ENCODE results near the gene SEMA3A.

Gene SEMA3A

DNA sequence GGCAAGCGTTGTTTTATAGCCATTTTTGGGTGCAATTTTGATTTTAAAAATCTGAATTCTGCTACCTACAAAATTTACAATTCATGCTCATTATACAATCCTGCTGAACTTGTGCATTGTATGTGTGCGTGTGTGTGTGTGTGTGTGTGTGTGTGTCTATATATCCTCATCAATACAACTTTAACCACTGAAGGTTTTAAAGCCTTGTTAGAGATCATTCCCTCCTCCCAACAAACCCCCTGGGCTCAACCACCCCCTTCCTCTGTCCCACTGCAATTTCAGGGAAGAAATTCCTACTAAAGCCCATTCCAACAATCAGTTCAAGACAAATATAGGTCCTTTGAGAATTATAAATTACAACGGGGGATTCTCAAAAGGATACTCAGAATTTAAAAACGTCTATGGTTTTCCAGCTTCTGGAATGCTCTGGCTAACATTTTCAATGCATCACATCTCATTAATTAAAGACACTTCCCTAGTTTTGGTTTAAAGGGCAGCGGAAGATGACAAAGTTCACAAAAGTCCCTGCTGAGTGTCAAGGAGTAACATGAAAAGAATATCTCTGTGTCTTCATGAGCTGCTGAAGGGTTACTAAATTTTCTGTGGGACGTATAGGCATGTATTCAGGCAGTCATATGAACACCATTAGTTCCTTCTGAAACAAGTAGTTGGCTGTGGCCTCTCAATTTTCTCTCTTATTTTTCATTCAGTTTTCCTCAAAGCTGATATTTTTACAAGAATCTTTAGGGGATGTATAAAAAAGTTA lies 889 bp upstream of the SEMA3A start:
- H3K27ac ChIP-seq (ENCODE audit: low read depth, low read length), result no peak overlapping the region
- H3K79me2 ChIP-seq (ENCODE audit: insufficient read depth, low read length), result no peaks in the 10 kb centered on the region
- no peaks in the 10 kb centered on the region for H3K27me3 ChIP-seq (ENCODE audit: low read length)
- no peak overlapping the region for H2AFZ ChIP-seq (ENCODE audit: low read depth, low read length, severe bottlenecking)
- H3K9me3 ChIP-seq (ENCODE audit: insufficient read depth, low read length), result no peaks in the 10 kb centered on the region
- no peaks in the 10 kb centered on the region for H3F3A ChIP-seq (ENCODE audit: insufficient read depth)
- no peak overlapping the region for H3K4me2 ChIP-seq (ENCODE audit: low read depth, low read length, poor library complexity, severe bottlenecking)
- no peak overlapping the region for H3K9ac ChIP-seq (ENCODE audit: low read length)
- no peaks in the 10 kb centered on the region for H3K9me2 ChIP-seq (replicated peaks; ENCODE audit: insufficient read depth, low read length)
- no peak overlapping the region for H3K4me3 ChIP-seq (ENCODE audit: insufficient read depth, low read length, poor library complexity, severe bottlenecking)
- no peak for TF ChIP-seq EZH2phosphoT487 (conservative IDR thresholded peaks at IDR 0.05; ENCODE audit: low read length)
- TF ChIP-seq, protein P1, sequence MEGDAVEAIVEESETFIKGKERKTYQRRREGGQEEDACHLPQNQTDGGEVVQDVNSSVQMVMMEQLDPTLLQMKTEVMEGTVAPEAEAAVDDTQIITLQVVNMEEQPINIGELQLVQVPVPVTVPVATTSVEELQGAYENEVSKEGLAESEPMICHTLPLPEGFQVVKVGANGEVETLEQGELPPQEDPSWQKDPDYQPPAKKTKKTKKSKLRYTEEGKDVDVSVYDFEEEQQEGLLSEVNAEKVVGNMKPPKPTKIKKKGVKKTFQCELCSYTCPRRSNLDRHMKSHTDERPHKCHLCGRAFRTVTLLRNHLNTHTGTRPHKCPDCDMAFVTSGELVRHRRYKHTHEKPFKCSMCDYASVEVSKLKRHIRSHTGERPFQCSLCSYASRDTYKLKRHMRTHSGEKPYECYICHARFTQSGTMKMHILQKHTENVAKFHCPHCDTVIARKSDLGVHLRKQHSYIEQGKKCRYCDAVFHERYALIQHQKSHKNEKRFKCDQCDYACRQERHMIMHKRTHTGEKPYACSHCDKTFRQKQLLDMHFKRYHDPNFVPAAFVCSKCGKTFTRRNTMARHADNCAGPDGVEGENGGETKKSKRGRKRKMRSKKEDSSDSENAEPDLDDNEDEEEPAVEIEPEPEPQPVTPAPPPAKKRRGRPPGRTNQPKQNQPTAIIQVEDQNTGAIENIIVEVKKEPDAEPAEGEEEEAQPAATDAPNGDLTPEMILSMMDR (IDR thresholded peaks at IDR 0.05; ENCODE audit: insufficient read depth, low read length, poor library complexity, severe bottlenecking), result no peak
- H3K36me3 ChIP-seq (ENCODE audit: low read length), result no peaks in the 10 kb centered on the region
- 0 out of 2 replicates have a peak, but pooled peaks cover 2% of the 10 kb centered on the region for H4K20me1 ChIP-seq (ENCODE audit: low read depth, low read length)

DNA sequence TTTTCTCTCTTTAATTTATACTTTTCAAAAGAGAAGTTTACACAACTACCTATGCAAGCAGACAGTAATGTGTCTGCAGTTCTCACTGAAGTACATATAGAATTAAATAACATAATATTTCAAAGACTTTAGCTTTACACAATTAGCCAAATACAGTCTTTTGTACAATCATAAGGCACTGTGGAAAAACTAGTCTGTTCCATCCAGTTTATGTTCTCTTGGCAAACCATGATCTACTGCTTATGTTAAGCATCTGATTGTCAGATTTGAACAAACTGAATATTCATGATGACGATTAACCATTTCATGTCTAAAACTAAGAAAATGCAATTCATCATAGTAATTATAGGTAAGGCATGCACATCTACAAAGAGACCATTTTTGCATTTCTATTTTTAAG lies 842 bp downstream of the SEMA3A start:
- Histone ChIP-seq H3K9me3 (ENCODE audit: insufficient read depth, low read length) (no peaks in the 10 kb centered on the region), H3K36me3 (ENCODE audit: low read length) (no peaks in the 10 kb centered on the region), H3K9ac (ENCODE audit: low read length) (no peak overlapping the region), H3F3A (ENCODE audit: insufficient read depth) (no peaks in the 10 kb centered on the region), H4K20me1 (ENCODE audit: low read depth, low read length) (peaks cover 7% of the 10 kb centered on the region; the same call in 1 of the 2 replicates), H3K27me3 (ENCODE audit: low read length) (no peaks in the 10 kb centered on the region), H3K27ac (ENCODE audit: low read depth, low read length) (no peak overlapping the region), H3K79me2 (ENCODE audit: insufficient read depth, low read length) (no peaks in the 10 kb centered on the region), H2AFZ (ENCODE audit: low read depth, low read length, severe bottlenecking) (no peak overlapping the region), H3K4me2 (ENCODE audit: low read depth, low read length, poor library complexity, severe bottlenecking) (no peak overlapping the region), H3K9me2 (replicated peaks; ENCODE audit: insufficient read depth, low read length) (no peaks in the 10 kb centered on the region), H3K4me3 (ENCODE audit: insufficient read depth, low read length, poor library complexity, severe bottlenecking) (no peak overlapping the region)
- TF ChIP-seq, protein P1 (IDR thresholded peaks at IDR 0.05; ENCODE audit: insufficient read depth, low read length, poor library complexity, severe bottlenecking), result no peak
- TF ChIP-seq EZH2phosphoT487 (conservative IDR thresholded peaks at IDR 0.05; ENCODE audit: low read length), result no peak

DNA sequence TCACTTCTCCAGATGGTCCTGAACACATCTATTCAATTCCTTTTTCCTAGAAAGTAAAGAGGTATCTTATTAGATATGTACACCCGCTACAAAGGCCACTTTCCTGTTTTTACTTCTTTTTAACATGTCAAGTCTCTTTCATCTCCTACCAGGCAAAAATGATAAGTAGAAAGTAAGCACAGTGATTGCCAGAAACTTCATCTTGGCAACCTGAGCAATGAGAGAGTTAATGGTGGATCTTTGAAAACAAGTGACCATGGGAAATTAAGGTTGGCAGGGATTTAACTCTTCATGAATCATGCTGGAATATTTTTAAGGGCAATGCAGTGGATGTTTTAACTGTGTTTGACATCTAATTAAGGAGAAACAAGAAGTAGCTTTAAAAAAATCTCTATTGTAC lies 2.7 kb downstream of the SEMA3A start:
- TF ChIP-seq EZH2phosphoT487 (conservative IDR thresholded peaks at IDR 0.05; ENCODE audit: low read length), result no peak
- TF ChIP-seq, protein P1 (IDR thresholded peaks at IDR 0.05; ENCODE audit: insufficient read depth, low read length, poor library complexity, severe bottlenecking), result no peak
- no peaks in the 10 kb centered on the region for H3K27me3 ChIP-seq (ENCODE audit: low read length)
- peaks cover 7% of the 10 kb centered on the region; the same call in 1 of the 2 replicates for H4K20me1 ChIP-seq (ENCODE audit: low read depth, low read length)
- H3K9ac ChIP-seq (ENCODE audit: low read length), result no peak overlapping the region
- H3K4me2 ChIP-seq (ENCODE audit: low read depth, low read length, poor library complexity, severe bottlenecking), result no peak overlapping the region
- H3K4me3 ChIP-seq (ENCODE audit: insufficient read depth, low read length, poor library complexity, severe bottlenecking), result no peak overlapping the region
- H3K9me2 ChIP-seq (replicated peaks; ENCODE audit: insufficient read depth, low read length), result no peaks in the 10 kb centered on the region
- H2AFZ ChIP-seq (ENCODE audit: low read depth, low read length, severe bottlenecking), result no peak overlapping the region
- no peaks in the 10 kb centered on the region for H3K9me3 ChIP-seq (ENCODE audit: insufficient read depth, low read length)
- H3F3A ChIP-seq (ENCODE audit: insufficient read depth), result no peaks in the 10 kb centered on the region
- no peaks in the 10 kb centered on the region for H3K36me3 ChIP-seq (ENCODE audit: low read length)
- no peak overlapping the region for H3K27ac ChIP-seq (ENCODE audit: low read depth, low read length)
- H3K79me2 ChIP-seq (ENCODE audit: insufficient read depth, low read length), result no peaks in the 10 kb centered on the region

Measured in SU-DHL-6 (cell line).